ENCODE measurements around the gene INPP5A.
"Not testable (repeated sequence)": the region's sequence is repeated elsewhere in the genome, so short reads cannot be mapped to it uniquely, and the experiment has no call there.

Gene INPP5A

DNA sequence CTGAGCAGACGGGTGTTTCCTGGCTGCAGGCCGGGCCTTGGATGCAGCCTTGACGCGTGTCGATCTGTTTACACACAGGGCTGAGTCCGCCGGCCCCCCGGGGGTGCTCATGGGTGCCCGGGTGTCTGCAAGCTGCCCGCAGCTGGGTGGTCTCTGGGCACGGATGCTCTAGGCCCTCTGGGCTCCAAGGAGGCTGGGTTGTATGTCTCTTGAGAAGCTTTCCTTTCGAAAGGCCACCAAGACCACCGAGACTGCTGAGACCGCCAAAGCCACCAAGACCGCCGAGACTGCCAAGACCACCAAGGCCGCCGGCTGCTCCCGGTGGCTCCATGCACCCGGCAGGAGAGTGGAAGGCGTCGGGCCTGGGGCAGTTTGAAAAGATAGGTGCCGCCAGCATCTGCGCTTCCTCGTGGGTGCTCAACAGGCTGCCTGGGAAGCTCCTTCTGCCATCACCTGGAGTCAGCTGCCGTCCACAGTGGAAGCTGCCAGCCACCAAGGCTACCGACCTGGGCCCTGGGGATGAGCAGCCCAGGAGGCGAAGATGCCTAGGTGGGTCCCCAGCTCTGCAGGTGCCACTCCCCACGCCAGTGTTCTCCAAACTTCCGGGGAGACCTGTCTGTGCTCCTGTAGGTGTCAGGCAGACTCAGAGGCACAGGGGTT is 121.1 kb downstream of the INPP5A start:
- DNase-seq (ENCODE audit: low spot score): no peak

DNA sequence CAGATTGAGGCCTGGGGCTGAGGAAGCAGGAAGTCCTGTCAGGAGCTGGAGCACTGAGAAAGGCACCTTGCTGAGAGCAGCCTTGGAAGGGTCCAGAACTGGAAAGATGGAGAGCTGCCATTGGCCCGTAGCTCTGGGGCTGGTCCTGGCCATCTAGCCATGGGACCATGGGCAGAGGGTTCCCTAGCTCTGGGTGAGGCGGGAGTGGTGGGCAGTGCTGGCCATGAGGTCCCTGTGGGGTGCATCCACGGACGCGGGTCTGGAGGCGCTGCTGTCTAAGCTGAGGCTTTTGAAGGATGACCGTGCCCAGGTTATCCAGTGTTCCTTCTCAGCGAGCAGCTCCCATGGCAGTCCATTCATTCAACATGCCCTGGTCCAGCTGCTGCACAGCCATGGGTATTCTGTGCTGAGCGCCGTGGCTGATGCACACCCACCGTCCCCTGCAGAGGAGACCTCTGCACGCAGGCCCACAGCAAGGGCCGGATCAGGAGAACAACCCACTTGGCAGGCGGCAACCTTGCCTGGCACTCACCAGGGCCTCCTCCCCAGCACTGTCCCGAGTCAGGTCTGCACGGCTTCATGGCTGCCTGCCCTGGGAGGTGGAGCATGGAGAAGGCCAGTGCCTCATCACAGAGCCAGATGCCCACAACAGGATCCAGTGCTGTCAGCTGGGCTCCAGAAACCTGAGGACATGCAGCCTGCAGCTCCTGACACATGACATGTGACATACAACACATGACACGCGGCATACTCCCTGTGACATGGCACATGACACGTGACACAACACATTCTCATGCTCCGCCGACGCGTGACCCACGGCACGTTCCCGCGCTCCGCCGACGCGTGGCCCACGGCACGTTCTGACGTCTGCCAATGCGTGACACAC is 121.9 kb downstream of the INPP5A start:
- DNase-seq (ENCODE audit: low spot score): no peak

DNA sequence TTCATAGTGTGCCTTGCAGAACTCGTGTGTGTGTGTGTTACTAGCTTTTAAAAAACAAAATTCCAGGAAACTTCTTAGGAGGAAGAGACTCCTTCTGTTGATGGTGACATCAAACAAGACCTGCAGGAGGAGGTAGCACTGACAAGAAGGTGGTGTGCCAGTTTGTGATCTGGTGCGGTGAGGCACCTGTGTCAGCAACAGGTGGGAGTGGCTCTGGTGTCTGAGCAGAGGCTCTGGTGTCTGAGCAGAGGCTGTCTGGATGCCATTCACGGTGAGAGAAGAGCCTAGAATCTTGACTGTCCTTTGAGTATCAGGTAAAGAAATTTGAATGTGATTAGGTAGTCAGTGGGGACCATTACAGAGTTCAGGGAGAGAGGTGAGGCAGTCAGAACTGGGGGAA is 122.8 kb downstream of the INPP5A start:
- DNase-seq (ENCODE audit: low spot score): no peak

GRCh38 chr10:132662186-132662920 is 124.8 kb downstream of the INPP5A start:
- DNase-seq (ENCODE audit: low spot score): no peak

DNA sequence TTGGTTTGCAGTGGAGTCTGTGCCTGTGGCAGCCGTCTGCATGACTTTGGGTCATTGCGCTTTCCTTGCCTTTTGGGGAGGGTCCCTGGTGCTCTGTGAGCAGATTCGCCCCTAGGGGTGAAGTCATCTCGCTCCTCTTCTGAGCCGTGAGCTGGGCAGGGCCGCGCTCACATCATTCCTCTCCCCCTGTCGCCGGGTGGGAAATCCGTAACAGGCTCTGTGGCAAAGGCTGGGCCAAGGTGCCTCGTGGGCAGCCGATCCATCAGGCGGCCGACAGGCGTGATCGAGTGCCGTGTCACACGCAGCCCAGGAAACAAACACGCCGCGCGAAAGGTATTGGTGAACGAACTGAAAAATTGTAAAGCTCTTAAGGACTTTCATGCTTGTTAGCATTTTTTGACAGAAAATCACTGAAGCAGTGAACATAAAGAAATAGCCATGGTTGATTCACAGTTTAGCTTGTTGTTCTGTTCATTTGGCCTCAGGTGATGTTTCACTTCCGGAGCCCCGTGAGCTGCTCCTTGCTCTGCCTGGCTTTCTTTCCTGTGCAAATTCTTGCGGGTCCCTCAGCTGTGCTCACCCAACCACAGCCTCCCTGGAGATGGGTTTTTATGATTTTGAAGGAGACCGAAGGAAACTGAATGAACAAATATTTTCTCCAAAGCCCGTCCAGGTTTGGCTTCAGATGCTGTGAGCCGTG is 126.2 kb downstream of the INPP5A start:
- no peak for DNase-seq (ENCODE audit: low spot score)

DNA sequence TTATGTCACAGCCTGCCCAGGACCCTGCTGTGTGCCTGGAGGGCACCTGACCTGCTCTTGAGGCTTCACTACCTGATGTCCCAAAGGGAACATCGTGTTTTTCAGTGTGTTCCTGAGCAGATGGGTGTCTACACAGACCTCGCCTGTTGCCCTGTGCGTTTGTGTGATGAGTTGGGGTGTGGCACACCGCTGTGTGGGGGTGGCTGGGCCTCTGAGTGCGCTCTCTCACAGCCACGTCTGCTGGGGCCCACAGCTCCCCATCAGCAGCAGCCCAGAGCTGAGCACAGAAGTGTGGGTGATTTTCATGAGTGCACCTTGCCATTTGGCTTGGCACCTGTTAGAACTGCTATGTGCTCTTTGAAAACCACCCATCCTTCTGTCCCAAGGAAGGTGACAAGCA is 126.8 kb downstream of the INPP5A start:
- DNase-seq (ENCODE audit: low spot score): no peak

GRCh38 chr10:132664883-132665282 is 127.3 kb downstream of the INPP5A start:
- DNase-seq (ENCODE audit: low spot score): no peak

GRCh38 chr10:132665946-132666704 is 128.5 kb downstream of the INPP5A start:
- DNase-seq (ENCODE audit: low spot score): peak; percentile 98

GRCh38 chr10:132666705-132667341 is 129.2 kb downstream of the INPP5A start:
- DNase-seq (ENCODE audit: low spot score): no peak

GRCh38 chr10:132667342-132668047 is 129.9 kb downstream of the INPP5A start:
- DNase-seq (ENCODE audit: low spot score): no peak

- no peak for DNase-seq (ENCODE audit: low spot score)
These were observed 130.4 kb downstream of the INPP5A start for GRCh38 chr10:132668048-132668394.

GRCh38 chr10:132669208-132669861 is 131.7 kb downstream of the INPP5A start:
- no peak for DNase-seq (ENCODE audit: low spot score)

GRCh38 chr10:132670546-132671227 is 133.1 kb downstream of the INPP5A start:
- no peak for DNase-seq (ENCODE audit: low spot score)

DNA sequence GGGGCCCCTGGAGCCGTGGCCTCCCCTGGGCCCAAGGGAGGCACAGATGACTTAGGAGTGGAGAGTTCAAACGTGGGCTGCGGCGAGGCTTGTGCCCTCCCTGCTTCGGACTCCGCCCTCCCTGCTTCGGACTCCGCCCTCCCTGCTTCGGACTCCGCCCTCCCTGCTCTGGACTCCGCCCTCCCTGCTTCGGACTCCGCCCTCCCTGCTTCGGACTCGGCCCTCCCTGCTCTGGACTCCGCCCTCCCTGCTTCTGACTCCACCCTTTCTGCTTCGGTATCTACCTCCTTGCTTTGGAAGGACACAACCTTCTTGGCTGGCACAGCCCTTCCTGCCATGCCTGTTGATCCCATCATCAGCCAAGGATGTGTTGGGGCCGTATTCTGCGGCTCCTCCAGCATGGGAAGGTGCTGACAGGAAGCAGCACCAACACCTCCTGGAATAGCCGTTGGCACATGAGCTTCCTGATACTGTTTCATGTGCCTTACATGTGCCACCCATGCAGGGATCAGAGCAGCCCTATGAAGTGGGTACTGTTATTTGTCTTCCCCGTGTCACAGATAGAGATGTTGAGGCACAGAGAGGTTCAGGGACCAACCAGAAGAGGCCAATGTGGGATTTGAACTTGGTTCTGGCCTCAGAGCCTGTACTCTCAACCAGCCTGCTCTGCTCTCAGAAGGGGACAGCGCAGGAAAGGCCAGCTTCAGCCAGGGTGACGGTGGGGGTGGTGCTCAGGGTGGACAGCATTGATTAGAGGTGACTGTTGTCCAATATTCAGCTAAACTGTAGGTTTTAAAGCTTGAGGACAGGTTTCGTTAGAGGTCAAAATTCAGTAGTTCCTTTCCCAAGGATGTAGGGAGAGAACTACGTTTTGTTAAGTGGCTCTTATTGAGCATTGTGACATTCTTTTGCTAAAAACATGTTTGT is 133.9 kb downstream of the INPP5A start:
- DNase-seq (ENCODE audit: low spot score): no peak

GRCh38 chr10:132673746-132674145 is 136.2 kb downstream of the INPP5A start:
- not testable (repeated sequence) for DNase-seq (ENCODE audit: low spot score)

- no peak for DNase-seq (ENCODE audit: low spot score)
These were observed 136.7 kb downstream of the INPP5A start for GRCh38 chr10:132674311-132674710.

DNA sequence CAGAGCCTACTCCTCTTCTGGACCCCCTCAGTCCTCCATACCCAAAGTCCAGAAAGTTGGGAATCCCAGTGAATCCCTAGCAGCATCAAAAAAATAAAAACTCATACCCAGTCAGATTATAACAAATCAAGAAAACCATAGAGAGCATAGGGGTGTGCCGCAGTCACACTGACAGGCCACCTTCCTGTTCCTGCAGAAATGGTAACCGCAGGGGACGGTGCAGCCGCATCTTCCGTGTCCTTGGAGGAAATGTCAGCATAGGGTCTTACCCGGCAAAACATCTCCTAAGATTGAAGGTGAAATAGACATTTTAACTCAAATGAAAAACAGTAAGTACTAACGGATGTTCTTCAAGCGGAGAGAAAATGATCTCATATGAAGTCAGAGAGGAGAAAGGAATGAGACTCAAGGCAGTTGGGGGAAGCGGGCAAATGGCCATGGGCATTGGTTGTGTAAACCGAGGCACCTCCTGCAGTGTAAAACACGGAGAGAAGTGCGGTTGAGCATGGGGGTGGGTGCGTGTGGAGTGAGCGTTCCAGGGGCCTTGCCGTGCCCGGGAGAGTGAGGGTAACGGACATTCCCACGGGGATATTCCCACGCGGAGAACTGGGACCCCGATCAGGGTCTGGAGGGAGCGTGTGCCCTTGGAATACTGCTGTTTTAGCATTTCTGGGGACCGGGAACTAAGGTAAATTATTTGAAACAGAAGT is 137.6 kb downstream of the INPP5A start:
- no peak for DNase-seq (ENCODE audit: low spot score)

All from kidney capillary endothelial cell (primary cell).